K562 (cell line): Measurements from ENCODE around the gene CCDC174. TPM values are rescaled to one million over a fixed set of nuclear protein-coding genes. Genes with fewer than 3 reads are reported as not detected.
A peak's percentile ranks its signal among the peaks of the same experiment; 100 is the strongest.

ENCODE experiments used
- ATAC-seq: fragments of 200-7000 bp; cut with Tn5 transposase; 3 replicates; pipeline ENCODE4 v1.9.1; 2020; ENCODE audit warnings: moderate library complexity
- BruUV-seq: library from RNA; stranded (reverse); fragments of 400-500 nt; replicated peaks from 2 replicates; lab custom pipeline; 2021; lab: Mats Ljungman, UMichigan
- CTCF ChIA-PET: fragments of 300-600 bp; formaldehyde crosslinking; extraction: SDS; loops from one replicate; lab custom pipeline; 2021; ENCODE audit warnings: low intra/inter-chr PET ratio; lab: Yijun Ruan, JAX
- POLR2A ChIA-PET: fragments of 300-600, 350-650 bp; sonication (Branson Sonifier 250); formaldehyde crosslinking; extraction: SDS; loops from one replicate; lab custom pipeline; 2021; ENCODE audit warnings: antibody characterized with exemption, inconsistent platforms; lab: Yijun Ruan, JAX
- DNase-seq, 4 experiments: peaks; one replicate each; pipeline versions ENCODE4 v3.0.0 to v3.0.0-alpha.2; 2011 to 2018; ENCODE audit warnings: low spot score in 3 of 4, mixed read lengths in 3 of 4; ENCODE audit errors: extremely low read depth in 1 of 4
- FAIRE-seq: peaks from 2 replicates; lab custom pipeline; 2011; peaks lifted over from hg19 to GRCh38; lab: Jason Lieb, UNC
- H2AFZ ChIP-seq: 2 replicates; pipeline ENCODE4 v1.6.0; 2011; ENCODE audit warnings: low read depth, low read length, control low read depth, inconsistent platforms
- H3K27ac ChIP-seq: fragments of 200-600 bp; 3 replicates; pipeline ENCODE4 v1.8.0; 2011; ENCODE audit warnings: low read depth, mild to moderate bottlenecking, control low read depth, inconsistent platforms, low read length, moderate library complexity, mixed read lengths; ENCODE audit errors: extremely low read depth
- H3K27me3 ChIP-seq, 2 experiments: fragments of 300-600 bp in 1 of 2; 2 replicates in 1 of 2; 3 replicates in 1 of 2; pipeline versions ENCODE4 v1.6.0 to v1.8.0; 2011; ENCODE audit warnings: inconsistent platforms in 2 of 2, low read length in 2 of 2, mild to moderate bottlenecking in 1 of 2, mixed read lengths in 1 of 2, moderate library complexity in 1 of 2; ENCODE audit not compliant: control insufficient read depth in 2 of 2, insufficient read depth in 2 of 2
- H3K36me3 ChIP-seq: fragments of 300-600 bp; 3 replicates; pipeline ENCODE4 v1.8.0; 2011; ENCODE audit warnings: mild to moderate bottlenecking, low read length, inconsistent platforms; ENCODE audit not compliant: control insufficient read depth, insufficient read depth
- H3K4me1 ChIP-seq, 2 experiments: fragments of 200-600 bp in 1 of 2; replicated peaks in 1 of 2; 2 replicates in 1 of 2; 3 replicates in 1 of 2; pipeline versions ENCODE4 v1.5.1 to v1.8.0; 2011; ENCODE audit warnings: inconsistent platforms in 2 of 2, low read length in 2 of 2, mild to moderate bottlenecking in 1 of 2, mixed read lengths in 1 of 2, moderate library complexity in 1 of 2; ENCODE audit not compliant: control insufficient read depth in 2 of 2, insufficient read depth in 2 of 2
- H3K4me2 ChIP-seq: 2 replicates; pipeline ENCODE4 v1.6.1; 2011; ENCODE audit warnings: low read length, control low read depth, inconsistent platforms, mixed read lengths; ENCODE audit not compliant: insufficient read depth
- H3K4me3 ChIP-seq: fragments of 200-600 bp; sonication (generic), shearing (Covaris generic); 2 replicates; pipeline ENCODE4 v1.5.1; 2016; ENCODE audit warnings: control low read depth, inconsistent platforms
- H3K79me2 ChIP-seq: fragments of 200-600 bp; 3 replicates; pipeline ENCODE4 v1.8.0; 2011; ENCODE audit warnings: low read length, inconsistent platforms; ENCODE audit not compliant: control insufficient read depth, insufficient read depth
- H3K9ac ChIP-seq, 2 experiments: 2 replicates each; pipeline versions ENCODE4 v1.6.0 to v1.6.1; 2011; ENCODE audit warnings: low read depth in 2 of 2, low read length in 2 of 2, control low read depth in 1 of 2, inconsistent platforms in 1 of 2, mild to moderate bottlenecking in 1 of 2, mixed read lengths in 1 of 2; ENCODE audit not compliant: insufficient read depth in 1 of 2
- H3K9me1 ChIP-seq: one replicate; pipeline ENCODE4 v1.6.0; 2011; ENCODE audit warnings: inconsistent platforms, mild to moderate bottlenecking, low read length, moderate library complexity; ENCODE audit not compliant: control insufficient read depth, insufficient read depth
- H3K9me3 ChIP-seq: replicated peaks from 2 replicates; pipeline ENCODE4 v1.5.1; 2011; ENCODE audit warnings: low read depth, low read length, inconsistent platforms; ENCODE audit not compliant: control insufficient read depth, insufficient read depth
- H4K20me1 ChIP-seq: replicated peaks from 2 replicates; pipeline ENCODE4 v1.6.1; 2011; ENCODE audit warnings: low read length, inconsistent platforms, mixed read lengths; ENCODE audit not compliant: control insufficient read depth, insufficient read depth
- FUS ChIP-seq: fragments of 200-400 bp; formaldehyde crosslinking; optimal IDR thresholded peaks from 2 replicates; pipeline ENCODE3; 2017; ENCODE audit warnings: low read depth, low read length
- KLF16 ChIP-seq: IDR thresholded peaks from 2 replicates; pipeline ENCODE4 v1.6.1; 2016; ENCODE audit warnings: antibody characterized with exemption
- L3MBTL2 ChIP-seq: fragments of 450-650 bp; IDR thresholded peaks from 2 replicates; pipeline ENCODE4 v1.6.1; 2016; ENCODE audit warnings: mild to moderate bottlenecking, moderate library complexity
- LARP7 ChIP-seq: fragments of 450-650 bp; IDR thresholded peaks from 2 replicates; pipeline ENCODE4 v1.6.1; 2016
- MNT ChIP-seq, 2 experiments: fragments of 450-650 bp; conservative IDR thresholded peaks; 2 replicates each; pipeline ENCODE4 v1.6.1; 2017; ENCODE audit warnings: mild to moderate bottlenecking in 2 of 2, moderate library complexity in 2 of 2
- RBBP5 ChIP-seq: fragments of 200-600 bp; sonication (generic); IDR thresholded peaks from 2 replicates; pipeline ENCODE4 v1.6.1; 2012; ENCODE audit warnings: borderline replicate concordance, mild to moderate bottlenecking, low read length, control low read depth, inconsistent platforms; ENCODE audit not compliant: insufficient read depth, poor library complexity, severe bottlenecking
- RBM25 ChIP-seq: fragments of 200-400 bp; formaldehyde crosslinking; IDR thresholded peaks from 2 replicates; pipeline ENCODE4 v1.6.1; 2018; ENCODE audit warnings: low read length, low read depth, moderate library complexity; ENCODE audit not compliant: severe bottlenecking
- SMAD3 ChIP-seq: fragments of 450-650 bp; formaldehyde crosslinking; conservative IDR thresholded peaks from 2 replicates; pipeline ENCODE4 v1.4.0; 2020; ENCODE audit warnings: mild to moderate bottlenecking
- SUPT5H ChIP-seq: fragments of 450-650 bp; IDR thresholded peaks from 2 replicates; pipeline ENCODE4 v1.6.1; 2016
- TFAM ChIP-seq: fragments of 250-450 bp; sonication (Bioruptor Pico); conservative IDR thresholded peaks from 2 replicates; pipeline ENCODE4 v1.5.0; 2021; ENCODE audit warnings: mild to moderate bottlenecking, moderate library complexity
- WGBS: fragments of 100-300 bp; shearing (Covaris generic); methylation state at CpG from one replicate; pipeline ENCODE4 v1.1.6; 2016; ENCODE audit warnings: low coverage, mixed read lengths; ENCODE audit not compliant: insufficient coverage; ENCODE audit errors: missing lambda C conversion rate; 5-methylcytosine and 5-hydroxymethylcytosine counted together
- in situ Hi-C: fragments of 300-500 bp; cut with MboI; formaldehyde crosslinking; loops from 4 replicates; pipeline ENCODE4 v1.15.0; 2018; ENCODE audit warnings: inconsistent platforms, mixed read lengths
- intact Hi-C: fragments of 100-400 bp; cut with micrococcal nuclease; formaldehyde crosslinking; loops from 2 replicates; pipeline ENCODE4 v1.14.2; 2022
- polyA plus RNA-seq, 8 experiments: library from polyadenylated mRNA; depleted of rRNA in 4 of 8; stranded (reverse) in 5 of 8; unstranded in 3 of 8; fragments of >200 nt; fragmentation: Nextera tagmentation in 2 of 8; fragmentation: Illumina TruSeq in 1 of 8; extraction: Ambion mirVana in 2 of 8; extraction: Trizol in 1 of 8; gene quantifications; 2 replicates each; pipeline versions ENCODE4 v1.2.1 to v1.2.3, GENCODE V29; 2011 to 2014; ENCODE audit warnings: inconsistent platforms in 1 of 8, missing spikeins in 1 of 8
- total RNA-seq, 7 experiments: library from RNA; depleted of rRNA in 6 of 7; stranded (reverse); fragments of >200 nt in 6 of 7; fragmentation: Illumina TruSeq in 2 of 7; extraction: Trizol in 2 of 7; gene quantifications; 2 replicates each; pipeline versions ENCODE4 v1.2.1 to v1.2.3, GENCODE V29; 2011 to 2021; ENCODE audit warnings: low replicate concordance in 1 of 7

CCDC174 gene
- total and polyA plus RNA-seq, 9 of the 15 experiments (the other 6 are each of a cell fraction or from before 2014, with no cell fraction given): 7.4 to 41.0 (median 28.5) TPM

GRCh38 chr3:14703128-14703750 lies 51.7 kb downstream of the CCDC174 start:
- Histone ChIP-seq H3K27ac (no peak overlapping the region), H3K4me2 (no peak overlapping the region), H3K4me3 (no peak overlapping the region), H4K20me1 (no peaks in the 10 kb centered on the region), H3K9me3 (no peaks in the 10 kb centered on the region)
- POLR2A ChIA-PET: no interaction called here
- BruUV-seq: no TSS peak
- intact Hi-C loops: no loop called here
- TF ChIP-seq RBM25 (peak; percentile 64), SUPT5H (no peak)
- TF ChIP-seq, all 486 proteins: peak for 1
- no peak for ATAC-seq
- no peak for DNase-seq
- Histone ChIP-seq H2AFZ (no peak overlapping the region), H3K4me1 (no peaks in the 10 kb centered on the region), H3K9ac (no peak overlapping the region), H3K9me1 (no peaks in the 10 kb centered on the region), H3K27me3 (peaks cover 5 to 22% of the 10 kb centered on the region in 2 experiments; a peak in 3 of 5 replicates), H3K79me2 (no peaks in the 10 kb centered on the region), H3K36me3 (no peaks in the 10 kb centered on the region)
- 4% methylated on average over 9 of the region's 9 CpGs for whole genome bisulfite sequencing
- in situ Hi-C loops: no loop called here
- no peak for FAIRE-seq
- CTCF ChIA-PET: no interaction called here

DNA sequence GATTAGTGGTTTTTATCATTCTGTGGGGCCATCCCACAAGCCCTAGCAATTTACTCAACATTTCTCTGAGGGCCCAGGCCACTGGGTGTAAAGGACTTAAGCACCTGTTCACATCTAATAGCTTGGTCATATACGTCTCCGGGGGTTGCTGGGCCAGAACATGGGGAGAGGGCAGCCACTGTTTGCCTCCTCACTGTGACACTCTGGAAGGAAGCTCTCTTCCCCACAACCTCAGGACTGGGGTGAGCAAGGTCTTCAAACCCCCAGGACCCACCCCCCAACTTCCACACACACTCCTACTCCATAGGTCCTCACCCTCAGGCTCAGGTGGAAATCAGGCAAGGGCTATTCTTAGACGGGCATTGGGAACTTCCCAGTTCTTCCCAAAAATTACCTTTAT lies 52.2 kb downstream of the CCDC174 start:
- H3K27me3 ChIP-seq: peaks cover 5 to 22% of the 10 kb centered on the region in 2 experiments; a peak in 3 of 5 replicates
- no peaks in the 10 kb centered on the region for H3K79me2 ChIP-seq
- no peaks in the 10 kb centered on the region for H3K9me1 ChIP-seq
- no peak overlapping the region for H3K27ac ChIP-seq
- ChIA-PET POLR2A (interaction anchor here (1.1 kb wide), 2 partner anchors 8 to 13 kb away, joined by 3 to 5 read pairs; no protein-coding TSS in a partner anchor), CTCF (no interaction called here)
- intact Hi-C loops: no loop called here
- no peaks in the 10 kb centered on the region for H3K4me1 ChIP-seq
- no peak overlapping the region for H3K4me2 ChIP-seq
- DNase-seq (no peak), ATAC-seq (no peak), FAIRE-seq (no peak)
- in situ Hi-C loops: no loop called here
- BruUV-seq: no TSS peak
- no peaks in the 10 kb centered on the region for H3K36me3 ChIP-seq
- H3K9ac ChIP-seq: no peak overlapping the region
- H4K20me1 ChIP-seq: no peaks in the 10 kb centered on the region
- H3K9me3 ChIP-seq: no peaks in the 10 kb centered on the region
- no peak overlapping the region for H3K4me3 ChIP-seq
- H2AFZ ChIP-seq: no peak overlapping the region
- WGBS: 7% methylated on average over 3 of the region's 3 CpGs
- no peak for TF ChIP-seq TFAM (CRISPR knock-in tag)
- TF ChIP-seq KLF16: no peak
- no peak for TF ChIP-seq RBBP5
- no peak for TF ChIP-seq FUS
- no peak for TF ChIP-seq SMAD3 (CRISPR knock-in tag)
- no peak for TF ChIP-seq MNT (conservative IDR thresholded peaks at IDR 0.05)
- TF ChIP-seq L3MBTL2: no peak
- TF ChIP-seq LARP7: no peak
